ENCODE results near the gene PRG3. TPM values are rescaled to one million over a fixed set of nuclear protein-coding genes. Genes with fewer than 3 reads are reported as not detected.

Gene PRG3
- total and polyA plus RNA-seq, 2 of the 13 experiments (the other 11 are each of a cell fraction or from before 2014, with no cell fraction given), result not detected

DNA sequence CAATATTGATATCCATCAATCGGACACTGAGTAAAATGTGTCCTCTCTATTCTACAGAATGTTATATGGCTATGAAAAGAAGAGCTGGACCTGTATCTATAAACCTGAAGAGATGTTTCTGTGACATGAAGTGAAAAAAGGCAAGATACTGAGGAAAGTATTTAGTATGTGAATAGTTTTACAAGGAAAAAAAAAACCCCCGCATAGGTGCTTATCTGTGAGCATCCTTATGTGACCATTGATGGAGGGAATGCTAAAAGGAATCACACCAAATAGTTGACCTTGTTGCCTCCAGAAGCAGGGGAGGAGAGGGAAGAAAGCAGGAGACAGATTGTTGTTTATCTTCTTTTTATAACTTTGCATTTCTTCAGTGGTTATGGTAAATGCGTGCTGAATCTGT lies 10.2 kb upstream of the PRG3 start:
- POLR2A ChIA-PET, result no interaction called here
- in situ Hi-C loops (cut with HindIII; ENCODE audit: extremely low pct_ligation_motif_present, low pct_unique_long_range_greater_than_20kb) (no loop called here), intact Hi-C loops (cut with micrococcal nuclease; ENCODE audit: unreplicated experiment) (no loop called here)
- Histone ChIP-seq H3K27me3 (ENCODE audit: control insufficient read depth in 1 of 2, insufficient read depth in 2 of 2, low read length in 2 of 2) (peaks cover 0 to under 1% of the 10 kb centered on the region in 2 experiments; a peak in 3 of 5 replicates), H3K27ac (ENCODE audit: extremely low read length, insufficient read depth, low read length) (no peak overlapping the region), H4K20me1 (ENCODE audit: insufficient read depth, low read length) (no peaks in the 10 kb centered on the region), H3K36me3 (replicated peaks in 1 of 2; ENCODE audit: control insufficient read depth in 1 of 2, insufficient read depth in 2 of 2, low read length in 2 of 2) (no peaks in the 10 kb centered on the region), H3K79me2 (ENCODE audit: insufficient read depth, low read length) (no peaks in the 10 kb centered on the region), H3K4me3 (replicated peaks in 1 of 3; ENCODE audit: insufficient read depth in 1 of 3, low read depth in 2 of 3, low read length in 3 of 3) (no peak overlapping the region), H3K9me3 (ENCODE audit: low read length) (no peaks in the 10 kb centered on the region), H3K4me1 (ENCODE audit: insufficient read depth, low read length) (no peaks in the 10 kb centered on the region), H3K4me2 (ENCODE audit: low read depth, low read length) (no peak overlapping the region), H2AFZ (ENCODE audit: low read length) (no peak overlapping the region), H3K9ac (ENCODE audit: insufficient read depth, low read depth, low read length) (no peak overlapping the region)
- WGBS (ENCODE audit: low lambda C conversion rate), result 62% methylated on average over 3 of the region's 3 CpGs
- no peak for DNase-seq (ENCODE audit: low spot score)
- TF ChIP-seq, protein P1, sequence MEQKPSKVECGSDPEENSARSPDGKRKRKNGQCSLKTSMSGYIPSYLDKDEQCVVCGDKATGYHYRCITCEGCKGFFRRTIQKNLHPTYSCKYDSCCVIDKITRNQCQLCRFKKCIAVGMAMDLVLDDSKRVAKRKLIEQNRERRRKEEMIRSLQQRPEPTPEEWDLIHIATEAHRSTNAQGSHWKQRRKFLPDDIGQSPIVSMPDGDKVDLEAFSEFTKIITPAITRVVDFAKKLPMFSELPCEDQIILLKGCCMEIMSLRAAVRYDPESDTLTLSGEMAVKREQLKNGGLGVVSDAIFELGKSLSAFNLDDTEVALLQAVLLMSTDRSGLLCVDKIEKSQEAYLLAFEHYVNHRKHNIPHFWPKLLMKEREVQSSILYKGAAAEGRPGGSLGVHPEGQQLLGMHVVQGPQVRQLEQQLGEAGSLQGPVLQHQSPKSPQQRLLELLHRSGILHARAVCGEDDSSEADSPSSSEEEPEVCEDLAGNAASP (CRISPR knock-in tag; IDR thresholded peaks at IDR 0.05; ENCODE audit: borderline replicate concordance), result no peak
- no peak for TF ChIP-seq MBNL3 (CRISPR knock-in tag; conservative IDR thresholded peaks at IDR 0.05)
- TF ChIP-seq HNRNPL (IDR thresholded peaks at IDR 0.05; ENCODE audit: low read depth, low read length), result no peak
- no peak for TF ChIP-seq NFKBIZ (CRISPR knock-in tag; IDR thresholded peaks at IDR 0.05)
- TF ChIP-seq ZNF788 (CRISPR knock-in tag; IDR thresholded peaks at IDR 0.05; ENCODE audit: borderline replicate concordance), result no peak
- no peak for TF ChIP-seq POLR2AphosphoS5 (IDR thresholded peaks at IDR 0.05; ENCODE audit: low read depth, low read length)
- no peak for TF ChIP-seq FOXJ3 (CRISPR knock-in tag; IDR thresholded peaks at IDR 0.05; ENCODE audit: borderline replicate concordance)
- TF ChIP-seq, protein P2, sequence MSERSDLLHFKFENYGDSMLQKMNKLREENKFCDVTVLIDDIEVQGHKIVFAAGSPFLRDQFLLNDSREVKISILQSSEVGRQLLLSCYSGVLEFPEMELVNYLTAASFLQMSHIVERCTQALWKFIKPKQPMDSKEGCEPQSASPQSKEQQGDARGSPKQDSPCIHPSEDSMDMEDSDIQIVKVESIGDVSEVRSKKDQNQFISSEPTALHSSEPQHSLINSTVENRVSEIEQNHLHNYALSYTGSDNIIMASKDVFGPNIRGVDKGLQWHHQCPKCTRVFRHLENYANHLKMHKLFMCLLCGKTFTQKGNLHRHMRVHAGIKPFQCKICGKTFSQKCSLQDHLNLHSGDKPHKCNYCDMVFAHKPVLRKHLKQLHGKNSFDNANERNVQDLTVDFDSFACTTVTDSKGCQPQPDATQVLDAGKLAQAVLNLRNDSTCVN (CRISPR knock-in tag; IDR thresholded peaks at IDR 0.05; ENCODE audit: borderline replicate concordance), result no peak
- TF ChIP-seq, protein P3, sequence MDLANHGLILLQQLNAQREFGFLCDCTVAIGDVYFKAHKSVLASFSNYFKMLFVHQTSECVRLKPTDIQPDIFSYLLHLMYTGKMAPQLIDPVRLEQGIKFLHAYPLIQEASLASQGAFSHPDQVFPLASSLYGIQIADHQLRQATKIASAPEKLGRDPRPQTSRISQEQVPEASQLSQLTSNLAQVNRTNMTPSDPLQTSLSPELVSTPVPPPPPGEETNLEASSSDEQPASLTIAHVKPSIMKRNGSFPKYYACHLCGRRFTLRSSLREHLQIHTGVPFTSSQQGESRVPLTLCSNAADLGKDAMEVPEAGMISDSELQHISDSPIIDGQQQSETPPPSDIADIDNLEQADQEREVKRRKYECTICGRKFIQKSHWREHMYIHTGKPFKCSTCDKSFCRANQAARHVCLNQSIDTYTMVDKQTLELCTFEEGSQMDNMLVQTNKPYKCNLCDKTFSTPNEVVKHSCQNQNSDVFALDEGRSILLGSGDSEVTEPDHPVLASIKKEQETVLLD (CRISPR knock-in tag; IDR thresholded peaks at IDR 0.05; ENCODE audit: low read depth), result no peak
- TF ChIP-seq TARDBP (CRISPR knock-in tag; IDR thresholded peaks at IDR 0.05), result no peak
- no peak for TF ChIP-seq SRF (IDR thresholded peaks at IDR 0.05; ENCODE audit: low read depth, low read length)
- no peak for TF ChIP-seq SALL1 (CRISPR knock-in tag; IDR thresholded peaks at IDR 0.05)
- ATAC-seq, result no peak
- CTCF ChIA-PET (ENCODE audit: low intra/inter-chr PET ratio, low total read pairs), result no interaction called here
- BruUV-seq (replicated peaks), result no TSS peak
- FAIRE-seq, result no peak

Data from HepG2 (cell line).